ENCODE measurements around the gene STUM.

DNA sequence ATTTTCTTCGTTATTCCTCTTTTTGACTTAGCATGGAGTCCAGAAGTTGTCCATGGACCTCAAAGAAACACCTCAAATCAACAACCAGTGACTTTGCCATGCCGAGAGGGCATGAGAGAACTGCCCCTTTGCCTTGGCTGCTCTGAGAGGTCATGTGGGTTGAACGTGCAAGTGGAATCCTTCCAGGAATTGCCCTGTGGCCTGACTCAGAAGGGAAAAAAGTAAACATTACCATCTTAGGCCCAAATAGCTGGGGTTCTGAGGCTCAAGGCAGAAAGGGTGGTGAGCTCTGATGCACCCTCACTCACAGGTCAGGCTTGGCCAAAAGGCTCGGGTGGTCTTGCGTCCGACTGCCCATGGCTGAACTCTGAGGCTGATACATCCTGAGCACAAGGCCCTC lies 15.1 kb downstream of the STUM start:
- peak in 1 of 3 donors; percentile 30 for TF ChIP-seq POLR2AphosphoS5 (IDR thresholded peaks at IDR 0.05)
- TF ChIP-seq, protein P1, sequence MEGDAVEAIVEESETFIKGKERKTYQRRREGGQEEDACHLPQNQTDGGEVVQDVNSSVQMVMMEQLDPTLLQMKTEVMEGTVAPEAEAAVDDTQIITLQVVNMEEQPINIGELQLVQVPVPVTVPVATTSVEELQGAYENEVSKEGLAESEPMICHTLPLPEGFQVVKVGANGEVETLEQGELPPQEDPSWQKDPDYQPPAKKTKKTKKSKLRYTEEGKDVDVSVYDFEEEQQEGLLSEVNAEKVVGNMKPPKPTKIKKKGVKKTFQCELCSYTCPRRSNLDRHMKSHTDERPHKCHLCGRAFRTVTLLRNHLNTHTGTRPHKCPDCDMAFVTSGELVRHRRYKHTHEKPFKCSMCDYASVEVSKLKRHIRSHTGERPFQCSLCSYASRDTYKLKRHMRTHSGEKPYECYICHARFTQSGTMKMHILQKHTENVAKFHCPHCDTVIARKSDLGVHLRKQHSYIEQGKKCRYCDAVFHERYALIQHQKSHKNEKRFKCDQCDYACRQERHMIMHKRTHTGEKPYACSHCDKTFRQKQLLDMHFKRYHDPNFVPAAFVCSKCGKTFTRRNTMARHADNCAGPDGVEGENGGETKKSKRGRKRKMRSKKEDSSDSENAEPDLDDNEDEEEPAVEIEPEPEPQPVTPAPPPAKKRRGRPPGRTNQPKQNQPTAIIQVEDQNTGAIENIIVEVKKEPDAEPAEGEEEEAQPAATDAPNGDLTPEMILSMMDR (IDR thresholded peaks at IDR 0.05): no peak
- no peak for TF ChIP-seq POLR2A (IDR thresholded peaks at IDR 0.05)
- no peak for TF ChIP-seq EP300 (IDR thresholded peaks at IDR 0.05; ENCODE audit: low read depth)

All from transverse colon (tissue), 4 donors.